Liver (tissue), 3 donors: ENCODE data around the gene TMPRSS3.

Source experiments
- ATF3 ChIP-seq: IDR thresholded peaks from 2 replicates; pipeline ENCODE4 v1.6.1; 2016; ENCODE audit warnings: antibody characterized with exemption
- CTCF ChIP-seq: fragments of 150-350 bp; IDR thresholded peaks from 2 replicates; pipeline ENCODE4 v1.5.1; 2017; ENCODE audit warnings: improper control_type of control experiment, low read depth, low read length; ENCODE audit not compliant: missing input control
- FOXA1 ChIP-seq: IDR thresholded peaks from 2 replicates; pipeline ENCODE4 v1.6.1; 2016; ENCODE audit warnings: antibody characterized with exemption
- GABPA ChIP-seq, 2 donors: IDR thresholded peaks in 1 of 2; conservative IDR thresholded peaks in 1 of 2; 2 replicates each; pipeline ENCODE4 v1.6.1; 2016; ENCODE audit warnings: antibody characterized with exemption in 2 of 2, mild to moderate bottlenecking in 1 of 2, moderate library complexity in 1 of 2
- HNF4G ChIP-seq: IDR thresholded peaks from 2 replicates; pipeline ENCODE4 v1.6.1; 2016; ENCODE audit warnings: antibody characterized with exemption
- JUND ChIP-seq, 2 donors: IDR thresholded peaks; 2 replicates each; pipeline ENCODE4 v1.6.1; 2016; ENCODE audit warnings: antibody characterized with exemption in 2 of 2
- MAX ChIP-seq: IDR thresholded peaks from 2 replicates; pipeline ENCODE4 v1.6.1; 2016; ENCODE audit warnings: antibody characterized with exemption
- RAD21 ChIP-seq, 2 donors: IDR thresholded peaks; 2 replicates each; pipeline ENCODE4 v1.6.1; 2016; ENCODE audit warnings: antibody characterized with exemption in 2 of 2, mild to moderate bottlenecking in 2 of 2
- RXRA ChIP-seq, 2 donors: IDR thresholded peaks; 2 replicates each; pipeline ENCODE4 v1.6.1; 2017 to 2018; ENCODE audit warnings: antibody characterized with exemption in 2 of 2, mild to moderate bottlenecking in 1 of 2
- TAF1 ChIP-seq: conservative IDR thresholded peaks from 2 replicates; pipeline ENCODE4 v1.6.1; 2016; ENCODE audit warnings: antibody characterized with exemption, mild to moderate bottlenecking
- TF ChIP-seq, protein P1 (sequence below): IDR thresholded peaks from 2 replicates; pipeline ENCODE4 v1.6.1; 2016; ENCODE audit warnings: antibody characterized with exemption, mild to moderate bottlenecking
- donor health status: healthy.
- donor health status: healthy.

DNA sequence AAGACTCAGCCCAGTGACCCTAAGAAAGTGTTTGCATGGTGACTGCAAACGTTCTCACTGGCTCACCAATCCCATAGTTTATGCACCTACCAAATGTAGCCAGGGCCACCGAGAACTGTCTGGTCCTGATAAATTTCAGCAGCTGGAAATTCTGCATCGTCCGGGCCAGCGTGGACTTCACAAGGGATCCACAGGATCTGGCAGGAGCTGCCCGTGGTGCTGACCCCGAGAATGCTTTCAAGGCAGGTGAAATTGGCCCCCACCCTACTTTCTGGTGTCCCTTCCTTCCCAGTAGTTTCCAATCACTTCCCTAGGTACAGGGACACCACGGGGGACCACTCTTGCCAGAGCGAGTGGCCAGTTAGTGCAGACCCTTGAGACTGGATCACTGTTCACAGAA lies 34.0 kb upstream of the TMPRSS3 start:
- TF ChIP-seq FOXA1 (no peak), TAF1 (no peak), RAD21 (IDR thresholded peaks at IDR 0.05) (no peak), RXRA (IDR thresholded peaks at IDR 0.05) (no peak), GABPA (IDR thresholded peaks at IDR 0.05 in 1 of 2, conservative IDR thresholded peaks at IDR 0.05 in 1 of 2) (no peak), CTCF (no peak), HNF4G (no peak), MAX (no peak), ATF3 (no peak), JUND (IDR thresholded peaks at IDR 0.05) (no peak)
- TF ChIP-seq, protein P1, sequence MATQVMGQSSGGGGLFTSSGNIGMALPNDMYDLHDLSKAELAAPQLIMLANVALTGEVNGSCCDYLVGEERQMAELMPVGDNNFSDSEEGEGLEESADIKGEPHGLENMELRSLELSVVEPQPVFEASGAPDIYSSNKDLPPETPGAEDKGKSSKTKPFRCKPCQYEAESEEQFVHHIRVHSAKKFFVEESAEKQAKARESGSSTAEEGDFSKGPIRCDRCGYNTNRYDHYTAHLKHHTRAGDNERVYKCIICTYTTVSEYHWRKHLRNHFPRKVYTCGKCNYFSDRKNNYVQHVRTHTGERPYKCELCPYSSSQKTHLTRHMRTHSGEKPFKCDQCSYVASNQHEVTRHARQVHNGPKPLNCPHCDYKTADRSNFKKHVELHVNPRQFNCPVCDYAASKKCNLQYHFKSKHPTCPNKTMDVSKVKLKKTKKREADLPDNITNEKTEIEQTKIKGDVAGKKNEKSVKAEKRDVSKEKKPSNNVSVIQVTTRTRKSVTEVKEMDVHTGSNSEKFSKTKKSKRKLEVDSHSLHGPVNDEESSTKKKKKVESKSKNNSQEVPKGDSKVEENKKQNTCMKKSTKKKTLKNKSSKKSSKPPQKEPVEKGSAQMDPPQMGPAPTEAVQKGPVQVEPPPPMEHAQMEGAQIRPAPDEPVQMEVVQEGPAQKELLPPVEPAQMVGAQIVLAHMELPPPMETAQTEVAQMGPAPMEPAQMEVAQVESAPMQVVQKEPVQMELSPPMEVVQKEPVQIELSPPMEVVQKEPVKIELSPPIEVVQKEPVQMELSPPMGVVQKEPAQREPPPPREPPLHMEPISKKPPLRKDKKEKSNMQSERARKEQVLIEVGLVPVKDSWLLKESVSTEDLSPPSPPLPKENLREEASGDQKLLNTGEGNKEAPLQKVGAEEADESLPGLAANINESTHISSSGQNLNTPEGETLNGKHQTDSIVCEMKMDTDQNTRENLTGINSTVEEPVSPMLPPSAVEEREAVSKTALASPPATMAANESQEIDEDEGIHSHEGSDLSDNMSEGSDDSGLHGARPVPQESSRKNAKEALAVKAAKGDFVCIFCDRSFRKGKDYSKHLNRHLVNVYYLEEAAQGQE: no peak
